ENCODE measurements around the gene ACTR3.

DNA sequence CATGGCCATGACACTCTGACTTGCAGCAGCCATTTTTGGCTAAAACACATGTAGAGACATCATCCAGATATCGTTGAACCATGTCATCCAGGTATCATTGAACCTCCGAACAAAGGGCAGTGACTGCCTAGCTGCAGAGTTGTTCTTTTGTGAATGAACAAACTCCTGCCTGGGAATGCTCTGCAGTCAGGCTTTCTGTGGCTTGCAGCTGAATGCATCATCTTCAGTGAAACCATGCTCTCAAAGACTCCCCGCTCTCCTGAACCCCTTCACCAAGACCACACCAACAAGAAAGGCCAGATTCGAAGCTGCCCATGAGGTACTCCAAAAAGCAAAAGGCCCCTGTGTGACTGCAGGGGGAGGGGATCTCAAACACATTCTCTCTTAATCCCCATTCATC lies 118.8 kb downstream of the ACTR3 start:
- TF ChIP-seq CTCF (IDR thresholded peaks at IDR 0.05; ENCODE audit: low read depth, low read length, poor library complexity, severe bottlenecking), result no peak
- no peak for TF ChIP-seq EZH2phosphoT487 (IDR thresholded peaks at IDR 0.05; ENCODE audit: borderline replicate concordance, low read length)
